Activated naive CD4-positive, alpha-beta T cell treated with anti-CD3 and anti-CD28 coated beads, Interleukin-2, amount 50 U/mL, for 72 hours (primary cell): Measurements from ENCODE around the gene CITED4. TPM values are rescaled to one million over a fixed set of nuclear protein-coding genes. Genes with fewer than 3 reads are reported as not detected.

Experiments
- ATAC-seq, 2 donors: fragments of 150-1000 bp; cut with Tn5 transposase; 2 replicates each; pipeline ENCODE4 v1.10.0; 2021; ENCODE audit warnings: mild to moderate bottlenecking in 2 of 2, moderate library complexity in 2 of 2
- DNase-seq, 2 donors: peaks; one replicate each; pipeline ENCODE4 v3.0.0; 2021 to 2022; ENCODE audit warnings: low spot score in 2 of 2
- H3K27ac Mint-ChIP-seq, 2 donors: one replicate each; pipeline ENCODE4 v1.8.0; 2022; ENCODE audit warnings: mild to moderate bottlenecking in 2 of 2, mixed read lengths in 2 of 2
- H3K36me3 Mint-ChIP-seq, 2 donors: one replicate each; pipeline ENCODE4 v1.8.0; 2022; ENCODE audit warnings: mixed read lengths in 2 of 2
- H3K9me3 Mint-ChIP-seq, 2 donors: one replicate each; pipeline ENCODE4 v1.8.0; 2022; ENCODE audit warnings: mixed read lengths in 2 of 2
- total RNA-seq, 2 donors: library from RNA; stranded (reverse); gene quantifications; one replicate each; pipeline ENCODE4 v1.2.3, GENCODE V29; 2022

The CITED4 gene
- total RNA-seq, 2 donors from 2014 or later, result 1.4 to 4.4 TPM

DNA sequence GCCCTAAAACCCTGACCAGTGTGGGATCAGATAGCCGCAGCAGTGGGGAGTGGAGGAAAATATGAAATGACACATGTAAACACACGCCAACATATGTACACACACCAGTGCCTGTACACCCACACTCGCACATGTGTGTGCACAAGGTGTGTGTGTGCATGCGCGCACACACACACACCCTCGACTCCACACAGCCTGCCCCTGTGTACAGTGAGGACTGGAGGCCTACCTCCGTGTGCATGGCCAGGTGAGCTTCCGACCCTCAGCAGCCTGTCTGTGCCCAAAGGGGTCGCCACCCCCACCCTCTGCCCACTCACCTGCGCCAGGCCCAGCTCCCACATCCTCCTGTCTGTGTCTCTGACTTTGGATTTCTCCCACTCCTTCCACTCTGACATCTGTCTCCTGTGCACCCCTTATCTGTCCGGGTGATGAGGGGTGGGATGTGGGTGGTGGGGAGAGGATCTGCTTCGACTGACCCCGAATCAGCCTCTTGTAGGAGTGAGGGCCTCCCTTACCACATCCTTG is 31.7 kb downstream of the CITED4 start:
- Mint-ChIP-seq H3K36me3 (no peaks in the 10 kb centered on the region), H3K9me3 (no peaks in the 10 kb centered on the region), H3K27ac (no peak overlapping the region)
- DNase-seq, result no peak
- no peak for ATAC-seq

- ATAC-seq (no peak), DNase-seq (no peak)
- Mint-ChIP-seq H3K36me3 (no peaks in the 10 kb centered on the region), H3K27ac (no peak overlapping the region), H3K9me3 (no peaks in the 10 kb centered on the region)
Observed at GRCh38 chr1:40829631-40830245, 32.4 kb downstream of the CITED4 start.

DNA sequence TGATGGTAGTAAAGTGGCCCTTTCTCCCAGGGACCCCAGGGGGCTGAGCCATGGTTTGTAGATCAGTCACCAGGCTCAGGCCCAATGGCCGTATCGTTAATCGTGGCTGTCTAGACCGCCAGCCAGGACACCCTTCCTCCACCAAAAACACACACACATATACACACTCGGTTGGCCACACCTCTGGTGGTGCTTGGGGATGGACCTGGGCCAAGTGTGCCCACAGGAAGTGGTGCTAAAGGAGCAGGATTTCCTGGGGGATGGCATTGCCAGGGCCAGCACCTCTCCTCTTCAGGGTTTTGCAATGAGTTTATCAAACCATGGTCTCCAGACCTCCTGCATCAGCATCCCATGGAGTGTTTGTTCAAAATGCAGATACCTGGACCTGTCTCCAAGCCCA is 36.2 kb downstream of the CITED4 start:
- Mint-ChIP-seq H3K9me3 (no peaks in the 10 kb centered on the region), H3K27ac (peak overlapping the region; percentile 38 to 88), H3K36me3 (no peaks in the 10 kb centered on the region)
- ATAC-seq (peak in 1 of 2 donors; percentile 15), DNase-seq (no peak)

- Mint-ChIP-seq H3K36me3 (no peaks in the 10 kb centered on the region), H3K27ac (peak overlapping the region in 1 of 2 donors; percentile 62), H3K9me3 (no peaks in the 10 kb centered on the region)
- ATAC-seq (peak; percentile 43 to 88), DNase-seq (no peak)
Observed at GRCh38 chr1:40825435-40825788, 36.8 kb downstream of the CITED4 start.

GRCh38 chr1:40824591-40825434 is 37.4 kb downstream of the CITED4 start:
- no peak for ATAC-seq
- no peaks in the 10 kb centered on the region for H3K36me3 Mint-ChIP-seq
- no peaks in the 10 kb centered on the region for H3K9me3 Mint-ChIP-seq
- no peak for DNase-seq
- peak overlapping the region; percentile 20 to 62 for H3K27ac Mint-ChIP-seq

GRCh38 chr1:40823983-40824382 is 38.2 kb downstream of the CITED4 start:
- ATAC-seq (no peak), DNase-seq (no peak)
- Mint-ChIP-seq H3K36me3 (no peaks in the 10 kb centered on the region), H3K27ac (peak overlapping the region in 1 of 2 donors; percentile 20), H3K9me3 (no peaks in the 10 kb centered on the region)

DNA sequence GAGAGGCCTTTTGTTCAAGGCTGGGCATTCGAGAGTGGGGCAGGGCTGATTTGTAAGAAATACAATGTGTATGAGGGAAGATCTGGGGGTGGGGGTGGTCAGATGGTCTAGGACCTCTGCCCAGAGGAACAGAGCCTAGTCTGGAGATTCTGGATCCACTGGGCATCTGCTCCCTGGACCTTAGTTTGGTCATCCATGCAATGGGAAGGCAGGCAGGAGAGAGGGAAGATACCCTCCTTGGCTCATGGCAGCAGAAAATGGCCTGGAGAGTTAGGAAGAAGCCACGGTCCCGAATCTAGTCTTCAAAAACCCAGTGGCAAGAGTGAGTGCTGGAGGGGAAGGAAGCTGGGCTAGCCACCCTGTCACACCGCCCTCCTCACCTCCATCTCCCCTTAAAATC is 38.8 kb downstream of the CITED4 start:
- ATAC-seq, result no peak
- H3K27ac Mint-ChIP-seq, result peak overlapping the region in 1 of 2 donors; percentile 81

DNA sequence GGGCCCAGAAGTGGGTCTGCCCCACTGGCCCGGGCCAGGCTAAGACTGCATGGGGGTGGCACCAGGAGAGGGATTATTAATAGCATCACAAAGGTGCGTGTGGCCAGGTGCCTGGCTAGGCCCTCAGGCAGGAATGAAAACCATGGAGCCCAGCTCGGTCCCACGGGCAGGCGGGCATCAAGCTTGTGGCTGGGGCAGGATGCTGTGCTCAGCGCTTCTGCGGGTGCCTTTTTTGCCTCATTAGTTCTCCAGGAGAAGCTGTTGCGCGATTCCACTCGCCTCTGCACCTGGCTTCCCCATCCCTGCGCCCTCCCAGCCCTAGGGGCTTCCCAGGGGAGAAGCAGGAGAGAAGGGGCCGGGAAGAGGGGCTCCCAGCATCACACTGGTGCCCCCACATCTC is 39.3 kb downstream of the CITED4 start:
- no peaks in the 10 kb centered on the region for H3K36me3 Mint-ChIP-seq
- no peak for DNase-seq
- H3K27ac Mint-ChIP-seq, result peak overlapping the region in 1 of 2 donors; percentile 81
- H3K9me3 Mint-ChIP-seq, result no peaks in the 10 kb centered on the region
- no peak for ATAC-seq

More for the DNA sequence above, 38.8 kb downstream of the CITED4 start:
- H3K36me3 Mint-ChIP-seq, result no peaks in the 10 kb centered on the region
- no peaks in the 10 kb centered on the region for H3K9me3 Mint-ChIP-seq
- DNase-seq, result no peak

- ATAC-seq (no peak), DNase-seq (no peak)
- H3K36me3 Mint-ChIP-seq, result no peaks in the 10 kb centered on the region
- H3K27ac Mint-ChIP-seq, result no peak overlapping the region
- H3K9me3 Mint-ChIP-seq, result no peaks in the 10 kb centered on the region
Observed at GRCh38 chr1:40820911-40821693, 41.1 kb downstream of the CITED4 start.

GRCh38 chr1:40820251-40820797 is 41.8 kb downstream of the CITED4 start:
- Mint-ChIP-seq H3K36me3 (no peaks in the 10 kb centered on the region), H3K27ac (no peak overlapping the region), H3K9me3 (no peaks in the 10 kb centered on the region)
- no peak for ATAC-seq
- DNase-seq, result no peak

GRCh38 chr1:40819101-40819500 is 43.1 kb downstream of the CITED4 start:
- H3K27ac Mint-ChIP-seq, result peak overlapping the region in 1 of 2 donors; percentile 29
- no peaks in the 10 kb centered on the region for H3K9me3 Mint-ChIP-seq
- ATAC-seq, result no peak
- no peaks in the 10 kb centered on the region for H3K36me3 Mint-ChIP-seq
- no peak for DNase-seq

DNA sequence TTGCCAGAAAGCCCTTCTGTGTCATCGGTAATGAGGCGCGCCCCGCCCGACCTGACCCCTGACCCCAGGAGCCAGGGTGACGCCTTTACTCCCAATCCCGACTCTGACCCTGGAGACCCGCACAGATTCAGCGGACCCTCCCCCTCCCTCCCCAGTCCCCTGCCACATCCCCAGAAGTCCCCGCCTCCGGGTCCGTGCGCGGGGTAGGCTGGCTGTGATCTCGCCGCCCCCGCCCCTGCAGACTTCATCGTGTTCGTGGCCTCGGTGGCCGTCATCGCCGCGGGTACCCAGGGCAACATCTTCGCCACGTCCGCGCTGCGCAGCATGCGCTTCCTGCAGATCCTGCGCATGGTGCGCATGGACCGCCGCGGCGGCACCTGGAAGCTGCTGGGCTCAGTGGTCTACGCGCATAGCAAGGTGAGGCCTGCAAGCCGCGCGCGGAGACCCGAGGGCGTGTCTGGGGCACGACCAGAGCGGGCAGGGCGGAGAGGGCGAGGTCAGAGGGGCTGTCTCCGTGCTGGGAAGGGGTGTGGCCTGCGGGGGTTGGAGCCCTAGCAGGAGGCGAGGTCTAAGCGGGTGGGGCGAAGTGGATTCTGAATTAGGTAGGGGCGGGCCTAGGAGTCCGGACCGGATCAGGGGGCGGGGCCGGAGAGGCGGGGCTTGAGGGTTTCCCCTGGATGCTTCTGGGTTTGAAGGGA is 43.8 kb downstream of the CITED4 start:
- Mint-ChIP-seq H3K27ac (no peak overlapping the region), H3K9me3 (no peaks in the 10 kb centered on the region), H3K36me3 (no peaks in the 10 kb centered on the region)
- DNase-seq (peak; percentile 76 to 91), ATAC-seq (peak; percentile 94 to 99)

DNA sequence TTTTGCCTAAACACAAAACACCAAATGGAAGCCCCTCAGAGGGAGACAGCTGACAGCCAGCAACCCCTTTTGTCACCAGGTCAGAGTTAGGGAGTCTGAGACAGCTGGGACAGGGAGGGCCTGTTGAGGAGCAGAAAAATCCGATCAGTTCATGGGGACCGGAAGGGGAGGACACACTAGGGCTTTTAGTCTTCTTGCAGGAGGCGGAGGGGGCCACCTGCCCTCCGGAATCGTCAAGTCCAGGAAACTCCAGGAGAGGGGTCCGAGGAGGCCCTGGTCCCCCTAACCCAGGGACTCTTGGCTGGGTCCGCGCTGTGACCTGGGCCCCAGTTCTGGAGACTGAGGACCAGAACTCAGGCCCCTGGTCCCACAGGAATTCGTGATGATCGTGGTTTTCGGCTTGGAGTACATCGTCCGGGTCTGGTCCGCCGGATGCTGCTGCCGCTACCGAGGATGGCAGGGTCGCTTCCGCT is 44.3 kb downstream of the CITED4 start:
- DNase-seq (no peak), ATAC-seq (no peak)
- no peak overlapping the region for H3K27ac Mint-ChIP-seq
- H3K36me3 Mint-ChIP-seq, result no peaks in the 10 kb centered on the region
- H3K9me3 Mint-ChIP-seq, result no peaks in the 10 kb centered on the region

GRCh38 chr1:40815420-40815819 is 46.7 kb downstream of the CITED4 start:
- H3K36me3 Mint-ChIP-seq, result peaks cover 0 to 1% of the 10 kb centered on the region in 2 donors
- DNase-seq (no peak), ATAC-seq (no peak)
- H3K9me3 Mint-ChIP-seq, result no peaks in the 10 kb centered on the region
- H3K27ac Mint-ChIP-seq, result no peak overlapping the region
